H1 (cell line): ENCODE data around the gene GLYR1. TPM values are rescaled to one million over a fixed set of nuclear protein-coding genes. Genes with fewer than 3 reads are reported as not detected.

Source experiments
- GABPA ChIP-seq: IDR thresholded peaks from 2 replicates; pipeline ENCODE4 v1.6.1; 2011; ENCODE audit warnings: mild to moderate bottlenecking, low read length, moderate library complexity, borderline replicate concordance; ENCODE audit not compliant: insufficient read depth
- polyA plus RNA-seq, 7 experiments: library from polyadenylated mRNA; depleted of rRNA in 3 of 7; stranded (reverse) in 5 of 7; unstranded in 2 of 7; fragments of >200 nt in 5 of 7; fragments of 200-250 nt in 2 of 7; gene quantifications; 1 replicate in 5 of 7; 2 replicates in 1 of 7; 4 replicates in 1 of 7; pipeline versions ENCODE4 v1.2.1 to v1.2.3, GENCODE V29; 2011 to 2013; ENCODE audit warnings: missing spikeins in 2 of 7, mixed read lengths in 2 of 7
- total RNA-seq: library from RNA; stranded (reverse); fragmentation: NEBNext Ultra II Directional; extraction: Animal tissue kit (Norgen Biotek cat#: 25700); gene quantifications from 2 replicates; pipeline ENCODE4 v1.2.1, GENCODE V29; 2021

GLYR1 gene
- total and polyA plus RNA-seq, 2 of the 8 experiments (the other 6 are each of a cell fraction or from before 2014, with no cell fraction given): 50.2 to 115 TPM

DNA sequence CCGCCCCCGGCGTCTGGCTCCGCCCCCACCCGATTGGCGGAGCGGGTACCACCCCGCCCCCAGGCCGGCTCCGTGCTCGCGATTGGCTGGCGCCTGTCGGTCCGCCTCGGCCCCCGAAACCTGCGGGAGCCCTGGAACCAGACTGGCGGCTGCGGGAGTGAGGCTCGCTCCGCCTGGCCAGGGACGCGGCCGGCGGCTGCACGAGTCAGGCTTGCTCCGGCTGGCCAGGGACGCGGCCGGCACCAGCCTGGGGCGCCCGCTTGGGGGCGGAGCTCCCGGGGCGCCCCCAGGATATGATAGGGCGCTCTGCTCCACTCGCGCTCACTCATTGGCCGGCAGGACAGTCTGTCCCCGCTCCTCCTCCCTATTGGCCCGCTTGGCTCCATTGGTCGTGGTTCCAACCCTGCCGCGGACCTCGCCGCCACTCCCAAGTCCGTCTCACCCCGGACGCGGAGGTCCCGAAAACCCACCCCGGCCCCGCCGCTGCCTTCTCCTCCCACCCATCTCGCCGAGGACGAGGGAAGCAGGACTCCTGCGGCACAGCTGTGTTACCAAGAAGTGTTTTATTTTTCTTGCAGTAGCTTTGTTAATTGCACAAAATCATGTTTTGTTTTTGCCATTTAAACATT lies 44.3 kb downstream of the GLYR1 start (continued):
- 0 out of 2 replicates have a peak, but pooled peaks have one; percentile 30 for TF ChIP-seq GABPA
- TF ChIP-seq, all 59 proteins: peak for 10
